ENCODE measurements around the gene RPS16.

The RPS16 gene

DNA sequence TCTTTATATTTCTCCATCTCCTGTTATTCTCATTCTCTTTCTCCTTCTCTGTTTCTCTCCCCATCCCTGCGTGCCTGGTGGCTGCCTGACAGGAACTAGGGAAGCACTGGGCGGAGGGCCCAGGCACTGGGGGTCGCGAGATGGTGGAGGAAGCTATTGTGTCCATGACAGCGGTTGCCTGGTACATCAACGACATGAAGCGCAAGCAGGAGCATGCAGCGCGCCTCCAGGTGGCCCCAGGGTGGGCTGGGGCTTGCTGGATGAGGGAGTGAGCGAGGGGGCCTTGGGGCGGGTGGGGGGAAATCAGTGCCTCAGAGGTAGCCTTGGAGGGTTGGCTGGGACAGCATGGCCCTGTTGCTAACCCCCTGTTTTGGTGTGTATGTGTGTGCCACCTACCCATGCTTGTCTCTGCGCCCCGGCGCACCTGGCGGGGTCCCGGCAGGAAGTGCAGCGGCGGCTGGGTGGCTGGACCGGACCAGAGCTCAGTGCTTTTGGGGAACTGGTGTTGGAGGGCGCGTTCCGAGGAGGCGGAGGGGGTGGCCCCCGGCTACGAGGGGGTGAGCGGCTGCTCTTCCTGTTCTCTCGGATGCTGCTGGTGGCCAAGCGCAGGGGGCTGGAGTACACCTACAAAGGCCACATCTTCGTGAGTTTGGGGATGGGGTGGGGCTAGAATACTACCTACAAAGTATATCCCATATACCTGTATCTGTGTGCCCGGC lies 18.1 kb downstream of the RPS16 start:
- no peaks in the 10 kb centered on the region for H3K27me3 Mint-ChIP-seq
- no peak overlapping the region for H3K27ac Mint-ChIP-seq
- peaks cover 20% of the 10 kb centered on the region for H3K4me1 Mint-ChIP-seq
- H3K36me3 Mint-ChIP-seq: peaks cover 54% of the 10 kb centered on the region
- no peak overlapping the region for H3K4me3 Mint-ChIP-seq
- H3K9me3 Mint-ChIP-seq: no peaks in the 10 kb centered on the region
- no peak for ATAC-seq

GRCh38 chr19:39416152-39417120 lies 19.3 kb downstream of the RPS16 start:
- Mint-ChIP-seq H3K27me3 (no peaks in the 10 kb centered on the region), H3K27ac (no peak overlapping the region), H3K9me3 (no peaks in the 10 kb centered on the region), H3K4me1 (peaks cover 27% of the 10 kb centered on the region), H3K36me3 (peaks cover 47% of the 10 kb centered on the region), H3K4me3 (no peak overlapping the region)
- ATAC-seq: no peak

- peaks cover 37% of the 10 kb centered on the region for H3K4me1 Mint-ChIP-seq
- H3K27me3 Mint-ChIP-seq: no peaks in the 10 kb centered on the region
- peaks cover 41% of the 10 kb centered on the region for H3K36me3 Mint-ChIP-seq
- H3K27ac Mint-ChIP-seq: no peak overlapping the region
- no peak for ATAC-seq
- peak overlapping the region; percentile 3 for H3K4me3 Mint-ChIP-seq
- no peaks in the 10 kb centered on the region for H3K9me3 Mint-ChIP-seq
These were observed 20.4 kb downstream of the RPS16 start for GRCh38 chr19:39415111-39416046.

DNA sequence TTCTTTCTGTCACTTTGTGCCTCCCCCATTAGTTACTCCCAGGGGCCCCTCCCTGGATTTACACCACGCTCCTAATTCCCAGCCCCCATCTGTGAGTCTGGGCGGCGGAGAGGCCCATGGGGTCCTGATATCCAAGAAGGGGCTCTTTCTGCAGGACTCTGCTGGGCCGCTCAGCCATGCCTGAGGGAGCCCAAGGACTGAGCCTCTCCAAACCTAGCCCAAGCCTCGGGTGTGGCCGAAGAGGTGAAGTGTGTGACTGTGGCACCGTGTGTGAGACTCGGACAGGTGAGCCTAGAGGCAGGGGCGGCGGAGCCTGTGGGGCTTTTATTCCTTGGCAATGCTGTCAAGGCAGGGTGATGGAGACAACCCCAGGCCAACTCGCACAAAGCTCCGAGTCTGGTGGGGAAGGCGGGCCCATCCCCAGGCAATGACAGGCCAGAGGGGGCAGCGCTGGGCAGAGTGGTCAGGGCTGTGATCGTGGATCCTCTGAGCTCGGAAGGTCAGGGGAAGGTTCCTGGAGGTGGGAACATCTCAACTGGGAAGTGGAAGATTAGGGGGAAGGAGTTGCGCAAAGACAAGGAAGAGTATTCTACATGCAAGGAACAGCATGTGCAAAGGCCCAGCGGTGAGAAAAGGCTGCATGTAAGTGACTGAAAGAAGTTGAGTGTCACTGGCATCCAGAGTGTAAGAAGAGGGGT lies 21.7 kb downstream of the RPS16 start:
- peak overlapping the region; percentile 91 for H3K27ac Mint-ChIP-seq
- H3K4me3 Mint-ChIP-seq: peak overlapping the region; percentile 95
- H3K4me1 Mint-ChIP-seq: peaks cover 44% of the 10 kb centered on the region
- no peak for ATAC-seq
- H3K36me3 Mint-ChIP-seq: peaks cover 36% of the 10 kb centered on the region
- H3K9me3 Mint-ChIP-seq: no peaks in the 10 kb centered on the region
- no peaks in the 10 kb centered on the region for H3K27me3 Mint-ChIP-seq

- peak overlapping the region; percentile 91 for H3K27ac Mint-ChIP-seq
- peaks cover 50% of the 10 kb centered on the region for H3K4me1 Mint-ChIP-seq
- no peaks in the 10 kb centered on the region for H3K9me3 Mint-ChIP-seq
- H3K36me3 Mint-ChIP-seq: peaks cover 37% of the 10 kb centered on the region
- ATAC-seq: no peak
- H3K27me3 Mint-ChIP-seq: no peaks in the 10 kb centered on the region
- peak overlapping the region; percentile 95 for H3K4me3 Mint-ChIP-seq
These were observed 22.4 kb downstream of the RPS16 start for GRCh38 chr19:39413272-39413910.

DNA sequence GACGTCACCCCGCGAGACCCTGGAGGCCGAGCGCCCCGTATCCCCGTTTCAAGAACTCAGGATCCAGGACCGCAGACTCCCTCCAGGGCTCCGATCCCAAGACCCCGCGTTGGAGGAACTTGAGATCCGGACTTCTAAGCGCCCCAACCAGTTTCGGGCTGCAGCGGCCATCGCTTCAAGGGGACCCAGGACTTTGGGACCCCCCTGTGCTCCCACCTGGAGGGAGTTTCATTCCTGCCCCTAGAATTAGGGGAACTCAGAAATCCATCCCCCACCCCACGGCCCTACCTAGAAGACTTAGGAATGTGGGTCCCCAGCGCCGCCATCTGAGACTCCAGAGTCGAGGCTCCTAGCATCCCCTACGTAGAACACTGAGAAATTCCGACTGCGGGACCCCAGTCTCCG lies 22.9 kb downstream of the RPS16 start:
- H3K9me3 Mint-ChIP-seq: no peaks in the 10 kb centered on the region
- no peaks in the 10 kb centered on the region for H3K27me3 Mint-ChIP-seq
- peaks cover 55% of the 10 kb centered on the region for H3K4me1 Mint-ChIP-seq
- no peak for ATAC-seq
- H3K4me3 Mint-ChIP-seq: peak overlapping the region; percentile 95
- peaks cover 39% of the 10 kb centered on the region for H3K36me3 Mint-ChIP-seq
- H3K27ac Mint-ChIP-seq: peak overlapping the region; percentile 91

DNA sequence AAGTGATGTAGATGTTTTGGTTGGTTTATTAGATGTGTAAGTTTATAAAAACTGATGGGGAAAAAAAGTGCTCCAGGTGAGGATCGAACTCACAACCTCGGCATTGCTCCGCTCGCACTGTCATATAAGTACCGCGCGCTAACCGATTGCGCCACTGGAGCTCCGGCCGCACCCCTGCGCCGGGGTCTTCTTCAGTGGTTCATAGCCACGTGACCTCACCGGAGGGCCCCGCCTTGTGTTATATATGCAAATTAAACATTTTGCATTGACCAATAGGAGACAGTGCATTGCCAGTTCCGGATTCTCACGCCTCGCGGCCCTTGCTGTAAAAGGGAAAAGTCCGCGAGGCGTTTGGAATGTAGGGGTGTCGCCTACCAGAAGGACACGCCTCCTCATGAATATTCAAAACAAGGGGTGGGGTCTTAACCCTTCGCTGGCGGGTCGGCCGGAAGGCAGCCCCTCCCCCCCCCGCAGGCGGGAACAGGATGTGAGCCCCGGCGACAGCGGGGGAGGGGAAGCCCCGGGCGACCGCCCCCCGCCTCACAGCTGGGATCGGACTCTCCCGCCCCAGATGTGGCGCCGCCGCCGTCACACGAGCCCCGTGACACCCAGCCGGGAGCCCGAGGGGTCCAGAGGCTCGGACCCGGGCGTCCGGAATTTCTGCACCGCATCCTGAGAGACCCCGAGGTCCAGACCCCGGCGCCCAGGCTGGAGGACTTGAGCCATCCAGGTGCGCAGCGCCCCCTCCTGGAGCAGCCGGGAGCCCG lies 23.5 kb downstream of the RPS16 start, which contains the start of gene PLEKHG2:
TSS of gene PLEKHG2 (plus strand) at position 570 of the 767 bp plus-strand sequence. CDS start 1,418 bp downstream, outside the sequence.
- peaks cover 39% of the 10 kb centered on the region for H3K36me3 Mint-ChIP-seq
- ATAC-seq: peak; percentile 80
- H3K27ac Mint-ChIP-seq: peak within 1 kb of the TSS; percentile 91
- peaks cover 55% of the 10 kb centered on the region for H3K4me1 Mint-ChIP-seq
- H3K27me3 Mint-ChIP-seq: no peaks in the 10 kb centered on the region
- H3K9me3 Mint-ChIP-seq: no peaks in the 10 kb centered on the region
- H3K4me3 Mint-ChIP-seq: peak within 1 kb of the TSS; percentile 95

DNA sequence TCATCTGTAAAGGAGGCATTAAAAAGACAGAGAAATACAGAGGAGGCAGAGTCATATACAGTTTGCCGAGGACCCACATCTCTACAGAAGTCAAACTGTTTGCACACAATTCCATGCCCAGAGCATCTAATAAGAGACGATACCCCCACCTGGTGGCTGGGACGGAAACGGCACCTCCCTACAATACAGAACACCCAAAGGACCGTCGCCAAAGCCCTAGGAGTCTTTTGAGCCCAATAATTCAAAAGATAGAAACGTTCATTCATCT lies 24.0 kb downstream of the RPS16 start:
- peak; percentile 53 for ATAC-seq
- Mint-ChIP-seq H3K4me3 (peak overlapping the region; percentile 95), H3K27me3 (no peaks in the 10 kb centered on the region), H3K27ac (peak overlapping the region; percentile 91), H3K36me3 (peaks cover 41% of the 10 kb centered on the region), H3K9me3 (no peaks in the 10 kb centered on the region), H3K4me1 (peaks cover 55% of the 10 kb centered on the region)

DNA sequence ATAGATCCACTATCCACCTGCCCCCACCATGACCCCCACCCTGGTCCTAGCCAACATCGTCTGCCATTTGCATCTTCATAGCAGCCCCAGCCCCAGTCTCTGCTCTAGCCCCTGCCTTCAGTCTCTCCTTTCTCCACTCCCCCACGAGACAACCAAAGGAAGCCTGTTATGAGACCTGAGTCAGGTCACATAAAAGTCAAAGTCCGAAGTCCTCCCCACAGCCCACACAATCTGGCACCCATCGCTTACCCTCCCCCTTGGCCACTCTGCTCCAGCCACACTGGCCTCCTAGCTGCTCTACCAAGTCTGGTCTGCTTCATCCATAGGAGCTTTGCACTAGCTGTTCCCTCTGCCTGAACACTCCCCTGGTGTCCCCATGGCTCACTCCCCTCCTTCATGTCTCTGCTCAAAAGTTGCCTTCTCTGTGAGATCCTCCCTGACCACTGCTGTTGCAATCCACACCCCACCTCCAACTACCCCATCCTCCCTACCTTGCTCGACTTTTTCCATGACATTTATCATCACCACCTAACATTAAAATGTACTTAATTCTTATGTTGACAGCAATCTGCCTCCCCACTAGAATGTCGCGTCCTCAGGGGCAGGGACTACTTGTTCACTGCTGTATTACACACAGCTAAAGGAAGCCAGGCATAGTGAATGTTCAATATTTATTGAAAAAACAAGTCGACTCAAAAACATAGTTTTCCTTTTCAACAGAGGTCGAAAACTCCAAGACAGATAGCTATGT lies 24.5 kb downstream of the RPS16 start:
- ATAC-seq: no peak
- Mint-ChIP-seq H3K36me3 (peaks cover 41% of the 10 kb centered on the region), H3K27me3 (no peaks in the 10 kb centered on the region), H3K4me1 (peaks cover 59% of the 10 kb centered on the region), H3K27ac (peak overlapping the region; percentile 91), H3K9me3 (no peaks in the 10 kb centered on the region), H3K4me3 (peak overlapping the region; percentile 95)

DNA sequence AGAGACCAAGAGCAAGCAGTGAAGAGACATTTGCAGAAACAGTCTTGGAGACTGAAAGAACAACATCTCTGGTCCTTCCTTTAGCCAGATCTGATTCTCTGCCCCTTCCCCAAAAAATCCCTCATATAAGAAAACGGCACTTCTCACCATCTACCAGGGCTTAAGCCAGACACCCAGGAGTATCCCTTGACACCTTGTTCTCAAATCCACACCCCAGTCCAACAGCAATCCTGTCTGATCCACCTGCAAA lies 25.0 kb downstream of the RPS16 start:
- Mint-ChIP-seq H3K36me3 (peaks cover 41% of the 10 kb centered on the region), H3K4me3 (peak overlapping the region; percentile 95), H3K4me1 (peaks cover 62% of the 10 kb centered on the region), H3K27ac (peak overlapping the region; percentile 91), H3K9me3 (no peaks in the 10 kb centered on the region), H3K27me3 (no peaks in the 10 kb centered on the region)
- no peak for ATAC-seq

DNA sequence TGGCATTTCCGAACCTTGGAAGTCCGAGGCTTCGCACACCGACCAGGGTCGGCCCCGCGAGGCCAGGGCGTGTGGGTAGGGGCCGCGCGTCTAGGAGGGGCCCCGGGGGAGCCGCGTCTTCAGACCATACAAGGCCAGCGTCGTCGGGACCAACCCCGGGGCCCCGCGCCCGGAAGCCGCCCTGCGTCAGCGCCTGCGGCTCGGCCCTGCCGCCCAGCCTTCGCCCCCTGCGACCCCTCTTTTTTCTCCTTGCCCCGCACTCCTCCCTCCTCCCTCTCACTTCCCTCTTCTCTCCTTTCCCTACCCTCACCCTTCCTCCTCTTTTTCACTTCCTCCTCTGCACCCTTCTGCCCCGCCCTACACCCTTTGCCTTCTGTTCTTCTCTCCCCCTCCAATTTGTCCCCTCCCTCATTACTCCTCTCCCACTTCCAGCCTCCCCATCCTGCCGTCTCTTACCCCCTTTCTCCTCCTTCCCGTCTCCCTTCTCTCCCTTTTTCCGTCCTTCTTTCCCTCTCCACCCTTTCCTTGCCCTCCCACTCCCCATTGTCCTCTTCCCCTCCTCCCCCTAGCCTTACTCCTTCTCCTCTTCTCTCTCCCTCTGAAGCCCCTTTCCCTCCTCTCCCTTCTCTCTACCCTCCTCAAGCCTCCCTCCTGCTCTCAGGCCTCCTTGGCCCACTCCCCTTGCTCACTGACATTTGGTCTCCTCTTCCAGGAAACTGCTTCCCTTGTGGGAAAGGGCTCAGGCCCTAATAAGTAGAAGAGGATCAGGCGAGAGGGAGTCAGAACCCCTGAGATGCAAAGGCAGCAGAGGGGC lies 25.5 kb downstream of the RPS16 start:
- Mint-ChIP-seq H3K36me3 (peaks cover 38% of the 10 kb centered on the region), H3K4me3 (peak overlapping the region; percentile 95), H3K9me3 (no peaks in the 10 kb centered on the region), H3K27me3 (no peaks in the 10 kb centered on the region), H3K4me1 (peaks cover 65% of the 10 kb centered on the region), H3K27ac (peak overlapping the region; percentile 91)
- ATAC-seq: peak; percentile 56

DNA sequence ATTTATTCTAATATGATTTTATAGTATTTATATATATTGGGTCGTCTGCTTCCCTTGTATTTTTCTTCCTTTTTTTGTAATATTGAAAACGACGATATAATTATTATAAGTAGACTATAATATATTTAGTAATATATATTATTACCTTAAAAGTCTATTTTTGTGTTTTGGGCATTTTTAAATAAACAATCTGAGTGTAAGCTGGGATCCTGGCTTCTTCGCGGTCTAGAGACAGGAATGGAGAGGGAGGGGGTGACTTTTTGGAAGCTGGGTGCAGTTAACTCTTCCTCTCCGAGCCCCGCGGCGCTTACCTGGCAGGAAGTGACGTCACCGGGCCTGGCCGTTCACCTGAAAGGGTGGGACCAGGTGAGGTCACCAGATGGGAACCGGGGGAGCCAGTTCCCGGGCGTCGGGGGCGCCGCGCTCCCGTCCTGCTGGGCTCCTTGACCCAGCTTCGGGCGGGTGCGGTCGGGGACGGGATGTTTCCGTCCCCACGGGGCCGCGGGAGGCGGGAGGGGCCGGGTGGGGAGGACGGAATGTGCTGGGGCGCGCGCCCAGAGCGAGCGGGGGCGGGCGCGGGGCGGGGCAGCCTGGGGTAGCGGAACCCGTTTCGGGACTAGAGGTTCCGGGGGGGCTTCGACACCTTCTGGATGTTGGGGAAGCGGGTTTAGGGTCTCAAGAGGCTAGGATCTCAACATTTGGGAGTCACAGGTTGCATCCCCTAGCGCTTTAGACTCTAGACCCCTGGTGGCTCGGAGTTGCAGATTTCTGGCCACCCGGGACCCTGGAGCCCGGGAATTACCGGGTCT lies 26.3 kb downstream of the RPS16 start:
- peak; percentile 9 for ATAC-seq
- Mint-ChIP-seq H3K27ac (peak overlapping the region; percentile 91), H3K4me3 (peak overlapping the region; percentile 98), H3K27me3 (no peaks in the 10 kb centered on the region), H3K36me3 (peaks cover 31% of the 10 kb centered on the region), H3K9me3 (no peaks in the 10 kb centered on the region), H3K4me1 (peaks cover 65% of the 10 kb centered on the region)
